Calu3 (cell line): ENCODE data around the gene UTS2B. TPM values are rescaled to one million over a fixed set of nuclear protein-coding genes. Genes with fewer than 3 reads are reported as not detected.

ENCODE experiments used
- BruUV-seq: library from RNA; stranded (reverse); fragments of 400-500 nt; replicated peaks from 2 replicates; lab custom pipeline; 2021; lab: Mats Ljungman, UMichigan
- CTCF ChIA-PET: fragments of 300-600 bp; sonication (Branson Sonifier 250); formaldehyde crosslinking; loops from one replicate; lab custom pipeline; 2022; ENCODE audit warnings: antibody characterized with exemption; lab: Charles Lee
- DNase-seq: peaks from one replicate; pipeline ENCODE4 v3.0.0; 2022
- H3K27ac Mint-ChIP-seq: one replicate; pipeline ENCODE4 v1.8.0; 2022; ENCODE audit warnings: mixed read lengths; ENCODE audit not compliant: unreplicated experiment
- H3K27me3 Mint-ChIP-seq: one replicate; pipeline ENCODE4 v1.8.0; 2022; ENCODE audit warnings: mixed read lengths; ENCODE audit not compliant: unreplicated experiment
- H3K36me3 Mint-ChIP-seq: one replicate; pipeline ENCODE4 v1.8.0; 2022; ENCODE audit warnings: mild to moderate bottlenecking, moderate library complexity, mixed read lengths; ENCODE audit not compliant: insufficient read depth, unreplicated experiment
- H3K4me1 Mint-ChIP-seq: one replicate; pipeline ENCODE4 v1.8.0; 2022; ENCODE audit warnings: mild to moderate bottlenecking, low read depth, mixed read lengths; ENCODE audit not compliant: unreplicated experiment
- H3K4me3 Mint-ChIP-seq: one replicate; pipeline ENCODE4 v1.8.0; 2022; ENCODE audit warnings: mild to moderate bottlenecking, low read depth, moderate library complexity, mixed read lengths; ENCODE audit not compliant: unreplicated experiment
- H3K9me3 Mint-ChIP-seq: one replicate; pipeline ENCODE4 v1.8.0; 2022; ENCODE audit warnings: low read depth, mixed read lengths; ENCODE audit not compliant: unreplicated experiment
- intact Hi-C: fragments of 100-400 bp; cut with micrococcal nuclease; formaldehyde crosslinking; loops from one replicate; pipeline ENCODE4 v1.10.0; 2022; ENCODE audit not compliant: unreplicated experiment
- total RNA-seq: library from RNA; stranded (reverse); gene quantifications from 2 replicates; pipeline ENCODE4 v1.2.3, GENCODE V29; 2022
- TF ChIP-seq, protein P1 (sequence below): fragments of 200-600 bp; IDR thresholded peaks from one replicate; pipeline ENCODE4 v1.8.0; 2022; ENCODE audit warnings: antibody characterized with exemption; ENCODE audit not compliant: unreplicated experiment

UTS2B gene
- total RNA-seq, 1 experiment from 2014 or later: 1.5 TPM

DNA sequence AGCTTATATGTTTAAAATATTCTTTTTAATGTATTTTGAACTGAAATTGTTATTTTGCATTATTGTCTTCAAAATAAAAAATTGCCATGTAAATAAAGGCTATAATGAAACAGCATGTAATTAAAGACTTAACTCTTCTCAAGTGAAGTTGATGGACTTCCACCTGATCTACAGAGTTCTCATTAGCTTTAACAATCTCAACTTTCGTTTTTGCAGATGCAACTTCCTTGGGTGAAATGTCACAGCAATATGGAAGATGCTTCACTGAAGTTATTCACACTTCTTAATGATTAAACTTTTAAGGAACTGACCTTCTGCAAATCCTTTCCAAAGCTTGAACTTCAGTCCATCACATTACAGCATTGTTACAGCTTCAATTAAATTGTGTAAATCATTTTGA, 67.7 kb downstream of the UTS2B start:
- no peaks in the 10 kb centered on the region for H3K9me3 Mint-ChIP-seq
- H3K4me1 Mint-ChIP-seq: peaks cover 8% of the 10 kb centered on the region
- no peaks in the 10 kb centered on the region for H3K36me3 Mint-ChIP-seq
- H3K27ac Mint-ChIP-seq: no peak overlapping the region
- intact Hi-C loops: no loop called here
- no peaks in the 10 kb centered on the region for H3K27me3 Mint-ChIP-seq
- no peak overlapping the region for H3K4me3 Mint-ChIP-seq
- no TSS peak for BruUV-seq
- TF ChIP-seq, protein P1, sequence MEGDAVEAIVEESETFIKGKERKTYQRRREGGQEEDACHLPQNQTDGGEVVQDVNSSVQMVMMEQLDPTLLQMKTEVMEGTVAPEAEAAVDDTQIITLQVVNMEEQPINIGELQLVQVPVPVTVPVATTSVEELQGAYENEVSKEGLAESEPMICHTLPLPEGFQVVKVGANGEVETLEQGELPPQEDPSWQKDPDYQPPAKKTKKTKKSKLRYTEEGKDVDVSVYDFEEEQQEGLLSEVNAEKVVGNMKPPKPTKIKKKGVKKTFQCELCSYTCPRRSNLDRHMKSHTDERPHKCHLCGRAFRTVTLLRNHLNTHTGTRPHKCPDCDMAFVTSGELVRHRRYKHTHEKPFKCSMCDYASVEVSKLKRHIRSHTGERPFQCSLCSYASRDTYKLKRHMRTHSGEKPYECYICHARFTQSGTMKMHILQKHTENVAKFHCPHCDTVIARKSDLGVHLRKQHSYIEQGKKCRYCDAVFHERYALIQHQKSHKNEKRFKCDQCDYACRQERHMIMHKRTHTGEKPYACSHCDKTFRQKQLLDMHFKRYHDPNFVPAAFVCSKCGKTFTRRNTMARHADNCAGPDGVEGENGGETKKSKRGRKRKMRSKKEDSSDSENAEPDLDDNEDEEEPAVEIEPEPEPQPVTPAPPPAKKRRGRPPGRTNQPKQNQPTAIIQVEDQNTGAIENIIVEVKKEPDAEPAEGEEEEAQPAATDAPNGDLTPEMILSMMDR: no peak
- CTCF ChIA-PET: interaction anchor here (0.9 kb wide), 1 partner anchor 24 kb away, joined by 3 read pairs; no protein-coding TSS in a partner anchor
- no peak for DNase-seq

DNA sequence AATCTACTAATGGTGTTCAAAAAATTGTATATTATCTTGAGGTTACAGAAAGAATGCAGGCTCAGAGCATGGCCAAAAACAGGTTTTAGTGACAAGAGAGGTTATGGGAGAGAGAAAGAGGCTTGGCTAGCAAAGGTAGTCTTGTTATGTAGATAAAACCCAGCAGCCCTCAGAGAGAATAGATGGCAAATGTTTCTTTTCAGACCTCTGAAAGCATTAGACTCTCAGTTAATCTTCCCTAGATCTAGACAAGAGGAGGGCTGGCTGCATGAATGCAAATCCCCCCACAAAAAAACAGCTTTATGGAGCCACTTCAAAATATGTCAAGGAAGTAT, 69.1 kb downstream of the UTS2B start:
- no TSS peak for BruUV-seq

DNA sequence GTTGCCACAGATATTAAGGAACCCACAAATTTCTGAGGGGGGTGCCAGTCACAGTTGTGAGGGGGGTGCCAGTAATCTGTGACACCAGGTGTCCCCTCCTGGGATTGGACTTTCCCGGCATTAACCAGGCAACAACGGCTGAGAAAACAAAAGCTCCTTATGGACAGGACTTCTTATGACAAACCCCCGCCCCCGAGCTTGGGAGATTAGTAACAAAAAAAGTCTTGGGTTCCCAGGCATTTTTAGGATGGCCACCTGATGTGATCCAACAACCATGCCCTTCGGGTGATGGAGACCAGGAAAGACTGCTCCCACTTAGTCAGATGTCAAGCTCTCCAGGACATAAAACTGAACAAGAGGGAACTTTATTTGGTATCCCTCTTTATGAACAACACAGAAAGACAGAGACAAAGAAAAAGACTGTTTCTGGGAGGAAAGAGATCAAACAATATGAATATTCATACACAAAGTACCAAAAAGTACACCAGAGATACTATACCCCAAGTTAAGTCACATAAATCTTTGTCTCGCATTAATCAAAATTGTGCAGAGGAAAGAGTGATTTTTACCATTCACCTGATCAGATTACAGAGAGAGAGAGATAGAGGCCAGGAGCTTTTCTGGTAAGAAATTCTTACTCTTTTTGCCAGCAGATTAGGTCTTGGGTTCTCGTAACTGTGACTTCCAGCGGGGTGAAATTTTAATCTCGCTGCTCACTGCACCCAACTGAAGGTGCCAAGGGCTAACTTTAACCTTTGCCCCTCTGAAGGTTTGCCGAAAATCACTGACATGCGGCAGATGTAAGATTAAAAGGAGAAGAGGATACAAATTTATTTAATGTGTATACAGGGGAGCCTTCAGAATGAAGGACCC, 69.7 kb downstream of the UTS2B start:
- Mint-ChIP-seq H3K9me3 (no peaks in the 10 kb centered on the region), H3K27me3 (no peaks in the 10 kb centered on the region), H3K36me3 (no peaks in the 10 kb centered on the region), H3K4me3 (no peak overlapping the region), H3K4me1 (peaks cover 8% of the 10 kb centered on the region), H3K27ac (no peak overlapping the region)
- TF ChIP-seq, protein P1: no peak
- CTCF ChIA-PET: interaction anchor here (1.6 kb wide), 1 partner anchor 183 kb away, joined by 3 read pairs; no protein-coding TSS in a partner anchor
- intact Hi-C loops: no loop called here
- DNase-seq: no peak
- no TSS peak for BruUV-seq

More for the DNA sequence above, 69.1 kb downstream of the UTS2B start:
- H3K4me1 Mint-ChIP-seq: peaks cover 8% of the 10 kb centered on the region
- H3K27ac Mint-ChIP-seq: no peak overlapping the region
- no peaks in the 10 kb centered on the region for H3K27me3 Mint-ChIP-seq
- intact Hi-C loops: no loop called here
- TF ChIP-seq, protein P1: no peak
- CTCF ChIA-PET: interaction anchor here (1.6 kb wide), 1 partner anchor 183 kb away, joined by 3 read pairs; no protein-coding TSS in a partner anchor
- DNase-seq: no peak
- no peaks in the 10 kb centered on the region for H3K36me3 Mint-ChIP-seq
- H3K4me3 Mint-ChIP-seq: no peak overlapping the region
- H3K9me3 Mint-ChIP-seq: no peaks in the 10 kb centered on the region

DNA sequence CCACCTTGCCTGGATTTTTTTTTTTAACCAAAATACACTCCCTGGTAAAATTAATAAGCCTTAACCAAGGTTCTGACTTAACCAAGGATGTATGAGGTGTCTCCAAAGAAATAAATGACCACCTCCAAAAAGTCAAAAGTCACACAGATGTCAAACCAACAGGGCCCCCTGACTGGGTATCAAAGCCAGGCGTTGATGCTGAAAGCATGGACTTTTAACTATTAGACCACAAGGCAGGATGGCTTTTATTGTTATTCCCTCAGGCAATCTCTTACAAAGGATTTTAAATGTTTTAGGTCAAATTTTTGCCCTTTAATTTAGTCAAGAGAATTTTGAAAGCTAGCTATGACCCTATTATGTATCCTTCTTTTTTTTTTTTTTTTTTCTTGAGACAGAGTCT, 70.8 kb downstream of the UTS2B start:
- H3K4me3 Mint-ChIP-seq: no peak overlapping the region
- CTCF ChIA-PET: interaction anchor here (1.0 kb wide), 1 partner anchor 24 kb away, joined by 3 read pairs; no protein-coding TSS in a partner anchor
- intact Hi-C loops: no loop called here

More for the DNA sequence above, 70.8 kb downstream of the UTS2B start:
- Mint-ChIP-seq H3K27me3 (no peaks in the 10 kb centered on the region), H3K27ac (no peak overlapping the region), H3K36me3 (no peaks in the 10 kb centered on the region), H3K4me1 (peaks cover 8% of the 10 kb centered on the region), H3K9me3 (no peaks in the 10 kb centered on the region)
- BruUV-seq: no TSS peak
- TF ChIP-seq, protein P1: no peak
- no peak for DNase-seq
